Vagina (tissue), 2 donors: Measurements from ENCODE around the gene CFAP119. TPM values are rescaled to one million over a fixed set of nuclear protein-coding genes. Genes with fewer than 3 reads are reported as not detected.
A peak's percentile ranks its signal among the peaks of the same experiment; 100 is the strongest.

Experiments
- DNase-seq, 2 donors: peaks; one replicate each; pipeline ENCODE4 v3.0.0-alpha.2; 2017; ENCODE audit errors: extremely low spot score in 2 of 2
- H3K27ac ChIP-seq: fragments of 200-600 bp; sonication (generic); one replicate; pipeline ENCODE4 v1.5.1; 2019
- H3K27me3 ChIP-seq: fragments of 200-600 bp; sonication (generic); one replicate; pipeline ENCODE4 v1.5.1; 2019
- H3K36me3 ChIP-seq, 2 donors: fragments of 200-600 bp; sonication (generic); one replicate each; pipeline ENCODE4 v1.5.1; 2017 to 2019
- H3K4me1 ChIP-seq: fragments of 200-600 bp; sonication (generic); one replicate; pipeline ENCODE4 v1.5.1; 2019
- H3K4me3 ChIP-seq, 2 donors: fragments of 200-600 bp; sonication (generic); 1 replicate in 1 of 2; 2 replicates in 1 of 2; pipeline ENCODE4 v1.5.1; 2016 to 2019
- H3K9me3 ChIP-seq: fragments of 200-600 bp; sonication (generic); one replicate; pipeline ENCODE4 v1.5.1; 2019
- POLR2A ChIP-seq, 2 donors: fragments of 450-650 bp; IDR thresholded peaks; one replicate each; pipeline ENCODE4 v1.6.1; 2017; ENCODE audit warnings: antibody characterized with exemption in 2 of 2, mild to moderate bottlenecking in 2 of 2, moderate library complexity in 2 of 2
- POLR2AphosphoS5 ChIP-seq, 2 donors: sonication (generic); formaldehyde crosslinking; IDR thresholded peaks; one replicate each; pipeline ENCODE4 v1.9.0; 2017; ENCODE audit warnings: antibody characterized with exemption in 2 of 2, mild to moderate bottlenecking in 2 of 2, low read depth in 1 of 2; ENCODE audit not compliant: insufficient read depth in 1 of 2
- intact Hi-C: fragments of 100-400 bp; cut with DNase I; formaldehyde crosslinking; loops from one replicate; pipeline ENCODE4 v1.15.1; 2023
- total RNA-seq: library from RNA; depleted of rRNA; stranded (reverse); fragments of >200 nt; gene quantifications from one replicate; pipeline ENCODE4 v1.2.3, GENCODE V29; 2016
- TF ChIP-seq, protein P1 (sequence below), 3 experiments: fragments of 450-650 bp in 2 of 3; fragments of 200-600 bp in 1 of 3; sonication (generic) in 1 of 3; IDR thresholded peaks; one replicate each; pipeline ENCODE4 v1.5.1; 2017 to 2019; ENCODE audit warnings: antibody characterized with exemption in 3 of 3, mild to moderate bottlenecking in 2 of 3, moderate library complexity in 2 of 3

Gene CFAP119
- total RNA-seq, 1 donor from 2014 or later = 1.7 TPM

DNA sequence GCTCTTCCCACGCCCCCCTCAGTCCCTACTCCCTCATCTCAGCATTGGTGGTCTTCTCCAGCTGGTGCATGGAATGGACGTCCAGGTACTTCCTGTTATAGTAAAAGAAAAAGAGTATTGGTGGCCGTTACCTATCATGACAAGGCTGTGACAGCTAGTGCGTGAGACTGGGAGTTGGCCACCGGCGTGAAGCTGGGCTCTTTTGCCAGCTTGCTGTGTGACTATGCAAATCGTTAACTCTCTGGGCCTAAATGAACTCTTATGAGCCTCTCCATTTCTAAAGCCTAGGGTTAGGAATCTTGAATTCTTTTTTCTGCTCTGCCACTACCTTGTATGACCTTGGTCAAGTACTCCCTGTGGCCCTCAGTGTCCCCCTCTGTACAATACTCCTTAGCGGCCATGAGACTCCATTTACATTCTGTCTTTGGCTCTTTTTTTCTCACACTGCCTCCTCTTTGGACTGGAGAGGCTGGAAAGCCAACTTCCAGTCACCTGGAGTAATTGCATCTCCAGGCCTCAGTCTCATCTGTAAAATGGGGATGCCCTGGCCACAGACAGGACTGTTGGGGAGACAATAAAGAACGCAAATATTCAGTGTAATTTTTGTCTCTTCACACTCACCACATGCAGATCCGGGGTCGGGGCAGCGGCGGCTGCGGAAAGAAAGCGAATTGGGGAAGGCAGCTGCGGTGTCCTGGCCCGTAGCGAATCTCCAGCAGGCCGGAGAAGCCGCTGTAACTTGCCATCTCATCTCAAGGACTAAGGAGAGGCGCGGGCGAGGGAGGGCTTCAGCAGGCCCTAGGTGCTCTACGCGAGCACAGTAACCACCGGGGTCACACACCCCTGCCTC is 1.1 kb downstream of the CFAP119 start:
- TF ChIP-seq POLR2A (IDR thresholded peaks at IDR 0.05) (no peak), POLR2AphosphoS5 (IDR thresholded peaks at IDR 0.05; ENCODE audit: insufficient read depth in 1 of 2, low read depth in 1 of 2) (no peak)
- TF ChIP-seq, protein P1, sequence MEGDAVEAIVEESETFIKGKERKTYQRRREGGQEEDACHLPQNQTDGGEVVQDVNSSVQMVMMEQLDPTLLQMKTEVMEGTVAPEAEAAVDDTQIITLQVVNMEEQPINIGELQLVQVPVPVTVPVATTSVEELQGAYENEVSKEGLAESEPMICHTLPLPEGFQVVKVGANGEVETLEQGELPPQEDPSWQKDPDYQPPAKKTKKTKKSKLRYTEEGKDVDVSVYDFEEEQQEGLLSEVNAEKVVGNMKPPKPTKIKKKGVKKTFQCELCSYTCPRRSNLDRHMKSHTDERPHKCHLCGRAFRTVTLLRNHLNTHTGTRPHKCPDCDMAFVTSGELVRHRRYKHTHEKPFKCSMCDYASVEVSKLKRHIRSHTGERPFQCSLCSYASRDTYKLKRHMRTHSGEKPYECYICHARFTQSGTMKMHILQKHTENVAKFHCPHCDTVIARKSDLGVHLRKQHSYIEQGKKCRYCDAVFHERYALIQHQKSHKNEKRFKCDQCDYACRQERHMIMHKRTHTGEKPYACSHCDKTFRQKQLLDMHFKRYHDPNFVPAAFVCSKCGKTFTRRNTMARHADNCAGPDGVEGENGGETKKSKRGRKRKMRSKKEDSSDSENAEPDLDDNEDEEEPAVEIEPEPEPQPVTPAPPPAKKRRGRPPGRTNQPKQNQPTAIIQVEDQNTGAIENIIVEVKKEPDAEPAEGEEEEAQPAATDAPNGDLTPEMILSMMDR (IDR thresholded peaks at IDR 0.05) = no peak
- Histone ChIP-seq H3K9me3 (no peaks in the 10 kb centered on the region), H3K27ac (peak overlapping the region; percentile 22), H3K36me3 (peaks cover 3 to 40% of the 10 kb centered on the region in 2 donors), H3K4me3 (peak overlapping the region; percentile 74 to 98), H3K4me1 (peaks cover 37% of the 10 kb centered on the region), H3K27me3 (no peaks in the 10 kb centered on the region)
- DNase-seq = no peak
- intact Hi-C loops = loop anchor here (5.0 kb wide), 1 partner anchor 64 kb away; the partner anchor contains the start of gene SRCAP

DNA sequence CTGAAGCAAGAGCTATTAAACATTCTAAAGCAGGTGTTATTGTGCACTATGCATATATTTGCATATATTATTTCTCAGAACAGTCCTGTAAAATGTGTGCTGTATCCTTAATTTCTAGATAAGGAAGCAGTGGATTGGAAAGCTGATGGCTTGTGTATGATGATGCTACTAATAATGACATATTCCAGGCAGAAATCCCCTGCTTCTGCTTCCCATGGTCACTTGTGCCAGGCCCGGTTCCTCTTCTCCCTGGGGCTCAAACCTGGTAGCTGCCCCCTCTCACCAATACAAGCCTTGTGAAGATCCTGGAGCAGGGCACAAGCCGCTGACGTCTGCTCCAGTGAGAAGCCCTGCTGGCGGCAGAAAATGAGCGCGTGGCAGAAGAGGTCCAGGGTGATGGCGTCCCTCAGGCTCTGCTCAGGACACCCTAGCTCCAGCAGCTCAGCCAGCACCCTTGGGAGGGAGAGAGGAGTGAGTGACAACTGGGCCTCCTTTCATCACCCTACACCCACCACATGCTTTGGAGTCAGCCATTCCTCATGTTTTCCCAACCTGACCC is 1.8 kb downstream of the CFAP119 start:
- Histone ChIP-seq H3K9me3 (no peaks in the 10 kb centered on the region), H3K27me3 (no peaks in the 10 kb centered on the region), H3K36me3 (peaks cover 0 to 32% of the 10 kb centered on the region in 2 donors), H3K27ac (no peak overlapping the region), H3K4me1 (peaks cover 37% of the 10 kb centered on the region), H3K4me3 (no peak overlapping the region)
- intact Hi-C loops = loop anchor here (5.0 kb wide), 1 partner anchor 63 kb away; the partner anchor contains the start of gene SRCAP
- no peak for DNase-seq
- TF ChIP-seq, protein P1 (IDR thresholded peaks at IDR 0.05) = no peak
- TF ChIP-seq POLR2A (IDR thresholded peaks at IDR 0.05) = no peak
- no peak for TF ChIP-seq POLR2AphosphoS5 (IDR thresholded peaks at IDR 0.05; ENCODE audit: insufficient read depth in 1 of 2, low read depth in 1 of 2)

DNA sequence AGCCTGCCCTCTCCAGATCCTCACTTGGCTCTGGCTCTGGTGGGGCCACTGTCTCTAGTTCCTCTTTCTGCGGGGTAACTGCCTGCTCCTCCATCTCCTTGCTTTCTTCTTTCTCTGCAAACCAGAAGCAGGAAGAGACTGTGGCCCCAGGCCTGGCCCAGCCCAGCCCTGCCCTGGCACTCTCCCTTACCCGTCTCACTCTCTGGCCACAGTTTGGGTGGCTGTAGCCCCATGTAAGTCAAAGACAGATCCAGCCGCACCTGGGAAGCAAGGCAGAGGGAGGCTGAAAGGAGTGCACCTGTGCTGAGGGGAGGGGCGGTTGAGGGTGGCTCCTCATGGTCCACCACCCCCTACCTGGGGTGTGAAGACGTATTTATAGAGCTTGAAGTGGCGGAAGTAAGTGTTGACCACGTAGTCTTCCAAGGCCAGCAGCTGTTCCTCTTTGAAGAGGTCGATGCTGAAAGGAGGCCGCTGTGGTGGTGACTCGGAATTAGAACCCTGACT is 2.8 kb downstream of the CFAP119 start:
- Histone ChIP-seq H3K27me3 (no peaks in the 10 kb centered on the region), H3K4me1 (peaks cover 30% of the 10 kb centered on the region), H3K9me3 (no peaks in the 10 kb centered on the region), H3K27ac (no peak overlapping the region), H3K36me3 (peaks cover 0 to 22% of the 10 kb centered on the region in 2 donors), H3K4me3 (no peak overlapping the region)
- TF ChIP-seq, protein P1 (IDR thresholded peaks at IDR 0.05) = no peak
- no peak for TF ChIP-seq POLR2A (IDR thresholded peaks at IDR 0.05)
- no peak for TF ChIP-seq POLR2AphosphoS5 (IDR thresholded peaks at IDR 0.05; ENCODE audit: insufficient read depth in 1 of 2, low read depth in 1 of 2)
- intact Hi-C loops = no loop called here
- no peak for DNase-seq

DNA sequence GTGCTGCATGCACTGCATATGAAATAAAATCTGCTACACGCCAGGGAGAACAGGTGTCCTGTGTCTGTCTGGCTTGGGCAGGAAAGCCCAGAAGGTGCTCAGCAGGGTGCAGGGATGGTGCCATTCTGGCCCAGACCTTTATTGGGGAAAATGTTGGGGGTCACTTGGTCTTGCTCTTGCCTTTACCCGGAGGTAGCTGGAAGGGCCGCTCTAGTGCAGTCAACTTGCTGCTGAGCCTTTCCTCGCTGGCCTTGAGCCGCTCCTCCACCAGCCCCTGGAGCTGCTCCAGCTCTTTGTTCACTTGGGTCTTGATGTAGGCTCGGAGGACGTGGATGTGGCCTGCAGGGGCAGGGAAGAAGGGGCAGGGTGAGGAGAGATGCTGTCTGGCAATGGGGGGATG is 4.5 kb downstream of the CFAP119 start:
- peaks cover 0 to 14% of the 10 kb centered on the region in 2 donors for H3K36me3 ChIP-seq
- no peak overlapping the region for H3K4me3 ChIP-seq
- no peak for DNase-seq
- H3K4me1 ChIP-seq = peaks cover 12% of the 10 kb centered on the region
- TF ChIP-seq POLR2A (IDR thresholded peaks at IDR 0.05) = no peak
- TF ChIP-seq POLR2AphosphoS5 (IDR thresholded peaks at IDR 0.05; ENCODE audit: insufficient read depth in 1 of 2, low read depth in 1 of 2) = no peak
- TF ChIP-seq, protein P1 (IDR thresholded peaks at IDR 0.05) = no peak
- no peaks in the 10 kb centered on the region for H3K9me3 ChIP-seq
- H3K27ac ChIP-seq = no peak overlapping the region
- no peaks in the 10 kb centered on the region for H3K27me3 ChIP-seq
- intact Hi-C loops = no loop called here
